ENCODE measurements around the gene SAFB.

DNA sequence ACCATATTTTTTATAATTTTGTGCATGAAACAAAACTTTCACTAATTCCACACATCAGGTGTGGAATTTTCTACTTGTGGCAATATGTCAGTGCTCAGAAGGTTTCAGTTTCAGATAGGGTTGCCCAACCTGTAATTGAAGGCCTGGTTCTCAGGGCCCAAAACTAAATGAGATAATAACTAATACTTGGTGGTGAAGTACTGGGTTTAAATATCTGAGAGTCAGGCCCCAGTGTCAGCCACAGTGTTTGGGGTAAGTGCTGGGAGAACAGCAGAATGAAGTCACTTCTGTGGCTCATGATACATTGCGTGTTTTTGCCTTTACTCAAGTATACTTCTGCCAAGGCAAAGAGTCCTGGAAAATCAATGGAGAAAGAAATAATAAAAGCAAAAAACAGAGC is 5.6 kb downstream of the SAFB start:
- TF ChIP-seq, protein P1, sequence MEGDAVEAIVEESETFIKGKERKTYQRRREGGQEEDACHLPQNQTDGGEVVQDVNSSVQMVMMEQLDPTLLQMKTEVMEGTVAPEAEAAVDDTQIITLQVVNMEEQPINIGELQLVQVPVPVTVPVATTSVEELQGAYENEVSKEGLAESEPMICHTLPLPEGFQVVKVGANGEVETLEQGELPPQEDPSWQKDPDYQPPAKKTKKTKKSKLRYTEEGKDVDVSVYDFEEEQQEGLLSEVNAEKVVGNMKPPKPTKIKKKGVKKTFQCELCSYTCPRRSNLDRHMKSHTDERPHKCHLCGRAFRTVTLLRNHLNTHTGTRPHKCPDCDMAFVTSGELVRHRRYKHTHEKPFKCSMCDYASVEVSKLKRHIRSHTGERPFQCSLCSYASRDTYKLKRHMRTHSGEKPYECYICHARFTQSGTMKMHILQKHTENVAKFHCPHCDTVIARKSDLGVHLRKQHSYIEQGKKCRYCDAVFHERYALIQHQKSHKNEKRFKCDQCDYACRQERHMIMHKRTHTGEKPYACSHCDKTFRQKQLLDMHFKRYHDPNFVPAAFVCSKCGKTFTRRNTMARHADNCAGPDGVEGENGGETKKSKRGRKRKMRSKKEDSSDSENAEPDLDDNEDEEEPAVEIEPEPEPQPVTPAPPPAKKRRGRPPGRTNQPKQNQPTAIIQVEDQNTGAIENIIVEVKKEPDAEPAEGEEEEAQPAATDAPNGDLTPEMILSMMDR (conservative IDR thresholded peaks at IDR 0.05): no peak
- no peak for TF ChIP-seq EZH2 (IDR thresholded peaks at IDR 0.05; ENCODE audit: low read depth)

Data from PC-9 (cell line).